Measurements from ENCODE around the gene POC1A. TPM values are rescaled to one million over a fixed set of nuclear protein-coding genes. Genes with fewer than 3 reads are reported as not detected.
"Not testable (repeated sequence)": the region's sequence is repeated elsewhere in the genome, so short reads cannot be mapped to it uniquely, and the experiment has no call there.

POC1A gene
- total and polyA plus RNA-seq, 9 donors, result 3.1 to 7.5 (median 5.6) TPM

- H3K4me3 ChIP-seq (ENCODE audit: low read length), result no peak overlapping the region
- WGBS (ENCODE audit: insufficient coverage), result 80% methylated on average over 8 of the region's 8 CpGs
Observed at GRCh38 chr3:52176180-52176752, 22.0 kb upstream of the POC1A start.

GRCh38 chr3:52175416-52176179 is 21.4 kb upstream of the POC1A start:
- no peak overlapping the region for H3K4me3 ChIP-seq (ENCODE audit: low read length)
- WGBS (ENCODE audit: insufficient coverage), result 84% methylated on average over 12 of the region's 14 CpGs
- DNase-seq, result no peak

More at GRCh38 chr3:52176180-52176752, 22.0 kb upstream of the POC1A start:
- Histone ChIP-seq H3K27me3 (ENCODE audit: control insufficient read depth, insufficient read depth, low read length) (no peaks in the 10 kb centered on the region), H3K27ac (ENCODE audit: low read length) (no peak overlapping the region), H3K4me1 (ENCODE audit: control insufficient read depth, insufficient read depth, low read length) (no peaks in the 10 kb centered on the region), H3K36me3 (ENCODE audit: control insufficient read depth, insufficient read depth, low read length) (no peaks in the 10 kb centered on the region), H3K9me3 (replicated peaks; ENCODE audit: control insufficient read depth, low read depth, low read length) (no peaks in the 10 kb centered on the region)
- no peak for DNase-seq

GRCh38 chr3:52174896-52175295 is 20.7 kb upstream of the POC1A start:
- Histone ChIP-seq H3K9me3 (replicated peaks; ENCODE audit: control insufficient read depth, low read depth, low read length) (no peaks in the 10 kb centered on the region), H3K27me3 (ENCODE audit: control insufficient read depth, insufficient read depth, low read length) (no peaks in the 10 kb centered on the region), H3K36me3 (ENCODE audit: control insufficient read depth, insufficient read depth, low read length) (no peaks in the 10 kb centered on the region), H3K4me3 (ENCODE audit: low read length) (no peak overlapping the region), H3K4me1 (ENCODE audit: control insufficient read depth, insufficient read depth, low read length) (no peaks in the 10 kb centered on the region), H3K27ac (ENCODE audit: low read length) (no peak overlapping the region)
- DNase-seq, result no peak
- 65% methylated on average over 7 of the region's 9 CpGs for WGBS (ENCODE audit: insufficient coverage)

More at GRCh38 chr3:52175416-52176179, 21.4 kb upstream of the POC1A start:
- Histone ChIP-seq H3K4me1 (ENCODE audit: control insufficient read depth, insufficient read depth, low read length) (no peaks in the 10 kb centered on the region), H3K27me3 (ENCODE audit: control insufficient read depth, insufficient read depth, low read length) (no peaks in the 10 kb centered on the region), H3K27ac (ENCODE audit: low read length) (no peak overlapping the region), H3K36me3 (ENCODE audit: control insufficient read depth, insufficient read depth, low read length) (no peaks in the 10 kb centered on the region), H3K9me3 (replicated peaks; ENCODE audit: control insufficient read depth, low read depth, low read length) (no peaks in the 10 kb centered on the region)

GRCh38 chr3:52173101-52173500 is 18.9 kb upstream of the POC1A start:
- WGBS (ENCODE audit: insufficient coverage), result 100% methylated on average over 1 of the region's 1 CpG
- H3K36me3 ChIP-seq (ENCODE audit: control insufficient read depth, insufficient read depth, low read length), result no peaks in the 10 kb centered on the region

GRCh38 chr3:52172262-52172757 is 18.1 kb upstream of the POC1A start:
- WGBS (ENCODE audit: insufficient coverage), result 100% methylated on average over 4 of the region's 5 CpGs

More at GRCh38 chr3:52173101-52173500, 18.9 kb upstream of the POC1A start:
- DNase-seq, result no peak
- Histone ChIP-seq H3K9me3 (replicated peaks; ENCODE audit: control insufficient read depth, low read depth, low read length) (no peaks in the 10 kb centered on the region), H3K4me1 (ENCODE audit: control insufficient read depth, insufficient read depth, low read length) (no peaks in the 10 kb centered on the region), H3K27me3 (ENCODE audit: control insufficient read depth, insufficient read depth, low read length) (no peaks in the 10 kb centered on the region), H3K27ac (ENCODE audit: low read length) (no peak overlapping the region), H3K4me3 (ENCODE audit: low read length) (no peak overlapping the region)

GRCh38 chr3:52171514-52172261 is 17.5 kb upstream of the POC1A start:
- DNase-seq, result no peak
- no peaks in the 10 kb centered on the region for H3K36me3 ChIP-seq (ENCODE audit: control insufficient read depth, insufficient read depth, low read length)
- H3K4me3 ChIP-seq (ENCODE audit: low read length), result no peak overlapping the region
- H3K27ac ChIP-seq (ENCODE audit: low read length), result no peak overlapping the region
- no peaks in the 10 kb centered on the region for H3K27me3 ChIP-seq (ENCODE audit: control insufficient read depth, insufficient read depth, low read length)
- no peaks in the 10 kb centered on the region for H3K4me1 ChIP-seq (ENCODE audit: control insufficient read depth, insufficient read depth, low read length)
- no peaks in the 10 kb centered on the region for H3K9me3 ChIP-seq (replicated peaks; ENCODE audit: control insufficient read depth, low read depth, low read length)
- 58% methylated on average over 1 of the region's 3 CpGs for WGBS (ENCODE audit: insufficient coverage)

More at GRCh38 chr3:52172262-52172757, 18.1 kb upstream of the POC1A start:
- Histone ChIP-seq H3K4me1 (ENCODE audit: control insufficient read depth, insufficient read depth, low read length) (no peaks in the 10 kb centered on the region), H3K36me3 (ENCODE audit: control insufficient read depth, insufficient read depth, low read length) (no peaks in the 10 kb centered on the region), H3K9me3 (replicated peaks; ENCODE audit: control insufficient read depth, low read depth, low read length) (no peaks in the 10 kb centered on the region), H3K4me3 (ENCODE audit: low read length) (no peak overlapping the region), H3K27me3 (ENCODE audit: control insufficient read depth, insufficient read depth, low read length) (no peaks in the 10 kb centered on the region), H3K27ac (ENCODE audit: low read length) (no peak overlapping the region)
- no peak for DNase-seq

GRCh38 chr3:52170217-52170616 is 16.0 kb upstream of the POC1A start:
- H3K27me3 ChIP-seq (ENCODE audit: control insufficient read depth, insufficient read depth, low read length); H3K4me1 ChIP-seq (ENCODE audit: control insufficient read depth, insufficient read depth, low read length); H3K27ac ChIP-seq (ENCODE audit: low read length); H3K9me3 ChIP-seq (replicated peaks; ENCODE audit: control insufficient read depth, low read depth, low read length); H3K4me3 ChIP-seq (ENCODE audit: low read length); DNase-seq; H3K36me3 ChIP-seq (ENCODE audit: control insufficient read depth, insufficient read depth, low read length): not testable (repeated sequence)
- WGBS (ENCODE audit: insufficient coverage), result no CpG with 5 or more reads among the region's 3 CpGs

GRCh38 chr3:52167240-52167639 is 13.0 kb upstream of the POC1A start:
- 53% methylated on average over 3 of the region's 9 CpGs for WGBS (ENCODE audit: insufficient coverage)
- Histone ChIP-seq H3K27me3 (ENCODE audit: control insufficient read depth, insufficient read depth, low read length) (no peaks in the 10 kb centered on the region), H3K9me3 (replicated peaks; ENCODE audit: control insufficient read depth, low read depth, low read length) (no peaks in the 10 kb centered on the region), H3K36me3 (ENCODE audit: control insufficient read depth, insufficient read depth, low read length) (no peaks in the 10 kb centered on the region), H3K4me1 (ENCODE audit: control insufficient read depth, insufficient read depth, low read length) (no peaks in the 10 kb centered on the region), H3K27ac (ENCODE audit: low read length) (no peak overlapping the region), H3K4me3 (ENCODE audit: low read length) (no peak overlapping the region)
- DNase-seq, result no peak

- no peaks in the 10 kb centered on the region for H3K27me3 ChIP-seq (ENCODE audit: control insufficient read depth, insufficient read depth, low read length)
- no peak overlapping the region for H3K4me3 ChIP-seq (ENCODE audit: low read length)
- H3K4me1 ChIP-seq (ENCODE audit: control insufficient read depth, insufficient read depth, low read length), result no peaks in the 10 kb centered on the region
- no peak for DNase-seq
- H3K27ac ChIP-seq (ENCODE audit: low read length), result no peak overlapping the region
- no peaks in the 10 kb centered on the region for H3K36me3 ChIP-seq (ENCODE audit: control insufficient read depth, insufficient read depth, low read length)
- H3K9me3 ChIP-seq (replicated peaks; ENCODE audit: control insufficient read depth, low read depth, low read length), result no peaks in the 10 kb centered on the region
- WGBS (ENCODE audit: insufficient coverage), result 80% methylated on average over 1 of the region's 7 CpGs
Observed at GRCh38 chr3:52162250-52162872, 8.1 kb upstream of the POC1A start.

- DNase-seq, result no peak
- Histone ChIP-seq H3K36me3 (ENCODE audit: control insufficient read depth, insufficient read depth, low read length) (no peaks in the 10 kb centered on the region), H3K27me3 (ENCODE audit: control insufficient read depth, insufficient read depth, low read length) (no peaks in the 10 kb centered on the region), H3K4me1 (ENCODE audit: control insufficient read depth, insufficient read depth, low read length) (peaks cover 4% of the 10 kb centered on the region), H3K4me3 (ENCODE audit: low read length) (no peak overlapping the region), H3K27ac (ENCODE audit: low read length) (no peak overlapping the region), H3K9me3 (replicated peaks; ENCODE audit: control insufficient read depth, low read depth, low read length) (no peaks in the 10 kb centered on the region)
- WGBS (ENCODE audit: insufficient coverage), result 0% methylated on average over 1 of the region's 1 CpG
Observed at GRCh38 chr3:52159503-52159902, 5.3 kb upstream of the POC1A start.

Measured in muscle of leg (tissue), 11 donors.